HFF-Myc (cell line): Measurements from ENCODE around the gene PKD2L1.
A peak's percentile ranks its signal among the peaks of the same experiment; 100 is the strongest.
"Not testable (repeated sequence)": the region's sequence is repeated elsewhere in the genome, so short reads cannot be mapped to it uniquely, and the experiment has no call there.

Experiments used
- DNase-seq: peaks from one replicate; pipeline ENCODE4 v3.0.0-alpha.2; 2011; ENCODE audit warnings: low read depth; ENCODE audit errors: extremely low read depth
- H3K4me3 ChIP-seq: replicated peaks from 2 replicates; pipeline ENCODE4 v1.5.1; 2011; ENCODE audit warnings: low read depth, mild to moderate bottlenecking, control low read depth, low read length
- TF ChIP-seq, protein P1 (sequence below): IDR thresholded peaks from 2 replicates; pipeline ENCODE4 v1.5.1; 2012; ENCODE audit warnings: mild to moderate bottlenecking, low read depth, low read length, control low read depth; ENCODE audit errors: missing control alignments

PKD2L1 gene

DNA sequence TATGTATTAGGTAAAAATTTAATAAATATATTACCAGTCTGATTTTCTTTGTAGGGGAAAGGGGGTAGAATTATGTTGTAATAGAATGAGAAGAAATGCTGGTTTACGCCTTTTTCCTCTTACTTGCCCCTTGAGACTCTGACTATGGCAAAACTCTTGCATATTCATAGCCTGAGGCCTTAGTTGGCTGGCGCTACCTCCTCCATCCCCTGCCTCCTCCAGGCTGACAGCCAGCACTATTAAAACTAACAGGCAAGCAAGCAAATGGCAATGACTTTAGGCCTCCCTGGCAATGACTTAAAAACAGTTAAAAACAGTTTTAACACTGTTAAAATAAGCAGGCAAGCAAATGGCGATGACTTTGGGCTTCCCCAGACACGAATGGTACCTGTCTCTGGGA, 14.4 kb downstream of the PKD2L1 start:
- H3K4me3 ChIP-seq, result no peak overlapping the region
- DNase-seq, result no peak

DNA sequence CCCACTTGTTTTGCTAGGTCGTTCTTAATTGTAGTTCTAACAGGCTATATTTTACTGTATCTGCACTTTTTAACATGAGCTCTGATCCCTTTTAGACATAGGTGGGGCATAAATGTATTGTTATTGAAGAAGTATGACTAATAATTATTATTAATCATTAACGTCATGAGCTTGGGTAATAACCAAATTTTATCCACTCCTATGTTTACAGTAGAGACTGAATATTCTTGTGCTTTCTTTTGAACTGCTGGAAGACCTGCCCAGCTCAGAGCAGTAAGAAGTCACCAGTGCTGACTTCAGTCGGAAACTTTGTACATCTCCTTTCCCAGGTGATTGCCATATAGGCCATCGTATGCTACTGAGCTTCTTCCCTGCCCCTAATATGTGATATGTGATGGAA, 18.7 kb downstream of the PKD2L1 start:
- TF ChIP-seq, protein P1, sequence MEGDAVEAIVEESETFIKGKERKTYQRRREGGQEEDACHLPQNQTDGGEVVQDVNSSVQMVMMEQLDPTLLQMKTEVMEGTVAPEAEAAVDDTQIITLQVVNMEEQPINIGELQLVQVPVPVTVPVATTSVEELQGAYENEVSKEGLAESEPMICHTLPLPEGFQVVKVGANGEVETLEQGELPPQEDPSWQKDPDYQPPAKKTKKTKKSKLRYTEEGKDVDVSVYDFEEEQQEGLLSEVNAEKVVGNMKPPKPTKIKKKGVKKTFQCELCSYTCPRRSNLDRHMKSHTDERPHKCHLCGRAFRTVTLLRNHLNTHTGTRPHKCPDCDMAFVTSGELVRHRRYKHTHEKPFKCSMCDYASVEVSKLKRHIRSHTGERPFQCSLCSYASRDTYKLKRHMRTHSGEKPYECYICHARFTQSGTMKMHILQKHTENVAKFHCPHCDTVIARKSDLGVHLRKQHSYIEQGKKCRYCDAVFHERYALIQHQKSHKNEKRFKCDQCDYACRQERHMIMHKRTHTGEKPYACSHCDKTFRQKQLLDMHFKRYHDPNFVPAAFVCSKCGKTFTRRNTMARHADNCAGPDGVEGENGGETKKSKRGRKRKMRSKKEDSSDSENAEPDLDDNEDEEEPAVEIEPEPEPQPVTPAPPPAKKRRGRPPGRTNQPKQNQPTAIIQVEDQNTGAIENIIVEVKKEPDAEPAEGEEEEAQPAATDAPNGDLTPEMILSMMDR, result no peak
- no peak overlapping the region for H3K4me3 ChIP-seq
- DNase-seq, result no peak

More for the DNA sequence above, 14.4 kb downstream of the PKD2L1 start:
- TF ChIP-seq, protein P1, result no peak

DNA sequence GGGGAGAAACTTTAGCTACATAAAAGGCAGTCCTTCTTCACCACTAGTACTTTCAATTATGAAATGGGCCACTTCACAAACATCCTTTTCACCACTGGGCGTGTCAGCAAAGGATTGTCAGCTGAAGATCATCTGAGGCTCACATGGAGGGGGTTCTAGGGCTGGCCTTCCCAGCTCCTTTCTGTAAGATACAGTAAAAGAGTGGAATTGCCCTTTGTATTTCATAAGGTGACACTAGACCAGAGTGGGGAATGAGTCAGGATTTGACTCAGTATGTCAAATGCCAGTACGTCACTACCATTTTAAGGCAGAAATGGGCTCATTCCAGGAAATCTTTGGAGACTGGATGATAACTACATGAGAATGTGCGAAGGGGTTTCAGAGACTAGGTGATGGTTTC, 22.3 kb downstream of the PKD2L1 start:
- no peak overlapping the region for H3K4me3 ChIP-seq
- TF ChIP-seq, protein P1, result no peak
- no peak for DNase-seq

DNA sequence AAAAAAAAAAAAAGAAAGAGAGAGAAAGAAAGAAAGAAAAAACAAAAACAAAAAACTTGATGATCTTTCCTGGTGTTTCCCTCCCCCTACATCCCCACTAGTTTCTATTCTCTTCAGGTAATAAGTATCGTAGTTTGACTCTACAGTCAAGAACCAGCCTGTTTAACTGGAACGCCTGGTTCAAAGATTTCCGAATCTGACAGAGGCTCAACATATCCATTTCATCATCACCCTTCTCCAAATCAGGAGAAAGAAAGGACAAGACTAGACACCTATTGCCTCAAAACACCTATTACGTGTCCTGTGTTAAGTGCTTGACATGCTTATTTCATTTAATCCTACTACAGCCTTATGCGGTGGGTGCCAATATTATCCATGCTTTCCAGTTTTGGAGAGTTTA, 23.2 kb downstream of the PKD2L1 start:
- no peak for DNase-seq
- no peak overlapping the region for H3K4me3 ChIP-seq
- TF ChIP-seq, protein P1, result no peak

DNA sequence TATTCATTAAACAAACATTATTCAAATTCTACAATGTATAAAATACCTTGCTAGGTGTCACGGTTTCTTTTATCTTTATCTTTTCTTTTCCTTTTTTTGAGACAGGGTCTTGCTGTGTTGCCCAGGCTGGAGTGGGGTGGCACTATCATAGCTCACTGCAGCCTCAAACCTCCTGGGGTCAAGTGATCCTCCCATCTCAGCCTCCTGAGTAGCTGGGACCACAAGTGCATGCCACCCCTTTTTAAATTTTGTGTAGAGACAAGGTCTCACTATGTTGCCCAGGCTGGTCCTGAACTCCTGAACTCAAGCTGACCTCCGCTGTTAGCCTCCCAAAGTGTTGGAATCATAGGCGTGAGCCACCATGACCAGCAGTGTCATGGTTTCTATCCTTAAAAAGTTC, 25.6 kb downstream of the PKD2L1 start:
- TF ChIP-seq, protein P1, result no peak
- no peak overlapping the region for H3K4me3 ChIP-seq
- no peak for DNase-seq

DNA sequence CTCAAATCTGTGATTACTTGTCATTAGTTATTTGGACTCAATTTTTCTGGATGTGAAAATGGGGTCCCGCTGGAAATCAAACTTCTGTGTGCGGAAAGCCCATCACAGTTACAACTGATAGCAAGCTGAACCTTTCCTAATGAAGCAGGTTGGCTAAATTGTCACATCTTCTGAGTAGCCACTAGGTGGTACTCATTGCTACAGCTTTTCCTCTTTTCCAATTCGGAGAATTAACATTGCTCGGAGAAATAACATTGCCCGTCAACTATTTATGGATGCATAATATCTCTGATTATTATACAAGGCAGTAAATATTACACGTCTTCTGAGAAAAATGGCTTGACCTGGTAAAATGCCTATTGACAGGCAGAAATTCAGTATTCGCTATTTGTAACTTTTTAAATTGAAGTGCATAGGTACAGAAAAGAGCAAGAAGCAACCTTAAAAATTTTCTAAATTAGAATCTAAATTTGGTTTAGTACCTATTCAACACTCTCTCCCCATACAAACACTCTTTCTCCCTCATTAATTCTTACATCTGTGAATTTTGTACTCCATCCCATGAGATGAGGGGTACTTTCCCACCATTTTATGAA, 26.2 kb downstream of the PKD2L1 start:
- no peak for DNase-seq
- no peak overlapping the region for H3K4me3 ChIP-seq
- TF ChIP-seq, protein P1, result peak; percentile 55

DNA sequence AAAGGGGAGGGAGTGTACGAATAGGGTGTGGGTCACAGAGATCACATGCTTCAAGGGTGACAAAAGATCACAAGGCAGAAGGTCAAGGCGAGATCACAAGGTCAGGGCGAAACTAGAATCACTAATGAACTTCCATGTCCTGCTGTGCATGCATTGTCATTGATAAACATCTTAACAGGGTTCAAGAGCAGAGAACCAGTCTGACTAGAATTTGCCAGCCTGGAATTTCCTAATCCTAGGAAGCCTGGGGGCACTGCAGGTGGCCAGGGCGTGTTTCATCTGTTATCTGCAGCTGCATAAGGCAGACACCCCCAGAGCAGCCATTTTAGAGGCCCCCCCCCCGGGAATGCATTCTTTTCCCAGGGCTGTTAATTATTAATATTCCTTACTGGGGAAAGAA, 28.9 kb downstream of the PKD2L1 start:
- DNase-seq, H3K4me3 ChIP-seq: not testable (repeated sequence)
